ENCODE measurements around the gene AACS. TPM values are rescaled to one million over a fixed set of nuclear protein-coding genes. Genes with fewer than 3 reads are reported as not detected.

Gene AACS
- total and polyA plus RNA-seq, 10 of the 15 experiments (the other 5 are each of a cell fraction or from before 2014, with no cell fraction given) = 10.1 to 34.0 (median 21.1) TPM

GRCh38 chr12:125169451-125169850 is 104.2 kb downstream of the AACS start:
- ChIA-PET POLR2A (no interaction called here), RAD21 (ENCODE audit: unreplicated experiment) (interaction anchor here (1.5 kb wide), 1 partner anchor 14 kb away, joined by 5 read pairs; no protein-coding TSS in a partner anchor), SMC1A (ENCODE audit: uncharacterized antibody, unreplicated experiment) (no interaction called here), CTCF (no interaction called here)
- Histone ChIP-seq H3K4me2 (ENCODE audit: control insufficient read depth, insufficient read depth) (no peak overlapping the region), H3K9ac (ENCODE audit: control insufficient read depth, insufficient read depth, low read length) (no peak overlapping the region), H2AFZ (ENCODE audit: control insufficient read depth, low read depth, low read length) (no peak overlapping the region), H3K79me2 (ENCODE audit: control insufficient read depth, insufficient read depth, low read length) (no peaks in the 10 kb centered on the region), H3K36me3 (ENCODE audit: control insufficient read depth in 2 of 2, insufficient read depth in 2 of 2, low read length in 1 of 2) (no peaks in the 10 kb centered on the region), H3K4me1 (ENCODE audit: control insufficient read depth, insufficient read depth, low read length) (no peaks in the 10 kb centered on the region), H3K4me3 (no peak overlapping the region), H3K9me3 (replicated peaks; ENCODE audit: control insufficient read depth, insufficient read depth, low read length) (no peaks in the 10 kb centered on the region), H3K27ac (ENCODE audit: control insufficient read depth, insufficient read depth) (no peak overlapping the region), H3K27me3 (replicated peaks in 1 of 2; ENCODE audit: control insufficient read depth in 2 of 2, insufficient read depth in 2 of 2, low read length in 1 of 2) (peaks cover 0 to 2% of the 10 kb centered on the region in 2 experiments; a peak in 3 of 4 replicates), H4K20me1 (ENCODE audit: control insufficient read depth, insufficient read depth) (no peaks in the 10 kb centered on the region)
- TF ChIP-seq ATF3 (IDR thresholded peaks at IDR 0.05; ENCODE audit: borderline replicate concordance, extremely low read depth, low read depth, low read length) (no peak), REST (IDR thresholded peaks at IDR 0.05; ENCODE audit: low read depth, low read length) (no peak), RUNX3 (IDR thresholded peaks at IDR 0.05; ENCODE audit: low read length) (no peak), ZBTB40 (IDR thresholded peaks at IDR 0.05; ENCODE audit: borderline replicate concordance) (no peak), SP1 (IDR thresholded peaks at IDR 0.05; ENCODE audit: low read depth, low read length) (no peak), NR2F1 (conservative IDR thresholded peaks at IDR 0.05) (no peak), USF2 (IDR thresholded peaks at IDR 0.05; ENCODE audit: borderline replicate concordance, low read depth, low read length) (no peak), E2F8 (IDR thresholded peaks at IDR 0.05; ENCODE audit: low read depth, partially characterized antibody) (no peak), CBFB (IDR thresholded peaks at IDR 0.05; ENCODE audit: low read depth) (no peak)
- BruUV-seq (replicated peaks) = no TSS peak
- DNase-seq (ENCODE audit: low read depth, low spot score) (no peak), FAIRE-seq (no peak), ATAC-seq (no peak)
- WGBS (ENCODE audit: insufficient coverage, insufficient replicate concordance, low lambda C conversion rate, missing lambda C conversion rate) = 4% methylated on average over 2 of the region's 2 CpGs
- intact Hi-C loops (cut with micrococcal nuclease; ENCODE audit: unreplicated experiment) (no loop called here), in situ Hi-C loops (cut with MboI) (no loop called here)
